ENCODE data around the gene SKA2.

SKA2 gene

DNA sequence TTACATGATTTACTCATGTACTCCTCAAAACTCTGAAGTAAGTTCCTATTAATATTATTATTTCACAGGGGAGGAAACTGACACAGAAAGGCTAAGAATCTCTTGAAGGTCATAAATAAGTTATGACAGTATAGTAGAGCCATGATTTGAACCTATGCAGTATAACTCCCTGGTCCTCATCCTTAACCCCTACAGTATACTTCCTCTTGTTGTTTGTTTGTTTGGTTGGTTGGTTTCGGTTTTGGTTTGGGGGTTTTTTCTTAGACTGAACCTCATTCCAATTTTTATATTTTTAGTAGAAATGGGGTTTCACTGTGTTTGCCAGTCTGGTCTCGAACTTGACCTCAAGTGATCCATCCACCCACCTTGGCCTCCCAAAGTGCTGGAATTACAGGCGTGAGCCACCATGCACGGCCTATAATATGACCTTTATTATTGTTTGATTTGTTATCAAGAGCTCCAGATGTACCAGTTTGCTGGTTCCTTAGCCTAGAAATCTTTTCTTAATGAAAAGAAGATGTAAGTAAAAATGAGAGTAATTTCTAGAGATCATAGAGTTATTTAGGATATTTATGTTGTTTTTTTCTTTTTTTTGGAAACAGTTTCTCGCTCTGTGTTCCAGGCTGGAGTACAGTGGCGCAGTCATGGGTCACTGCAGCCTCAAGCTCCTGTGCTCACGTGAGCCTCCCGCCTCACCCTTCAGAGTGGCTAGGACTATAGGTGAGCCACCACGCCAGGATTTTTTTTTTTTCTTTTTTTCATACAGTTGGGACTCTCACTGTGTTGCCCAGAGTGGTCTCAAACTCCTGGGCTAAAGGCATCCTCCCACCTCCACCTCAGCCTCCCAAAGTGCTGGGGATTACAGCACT is 5.4 kb upstream of the SKA2 start:
- no peak for TF ChIP-seq Cebpa-rat (IDR thresholded peaks at IDR 0.05)
- Histone ChIP-seq H3K27ac (peak overlapping the region in 10 of 11 experiments; percentile 9 to 72 (median 59); a peak in 17 of 22 replicates), H3K9ac (peak overlapping the region in 6 of 11 experiments; percentile 7 to 44 (median 39); a peak in 5 of 22 replicates)

DNA sequence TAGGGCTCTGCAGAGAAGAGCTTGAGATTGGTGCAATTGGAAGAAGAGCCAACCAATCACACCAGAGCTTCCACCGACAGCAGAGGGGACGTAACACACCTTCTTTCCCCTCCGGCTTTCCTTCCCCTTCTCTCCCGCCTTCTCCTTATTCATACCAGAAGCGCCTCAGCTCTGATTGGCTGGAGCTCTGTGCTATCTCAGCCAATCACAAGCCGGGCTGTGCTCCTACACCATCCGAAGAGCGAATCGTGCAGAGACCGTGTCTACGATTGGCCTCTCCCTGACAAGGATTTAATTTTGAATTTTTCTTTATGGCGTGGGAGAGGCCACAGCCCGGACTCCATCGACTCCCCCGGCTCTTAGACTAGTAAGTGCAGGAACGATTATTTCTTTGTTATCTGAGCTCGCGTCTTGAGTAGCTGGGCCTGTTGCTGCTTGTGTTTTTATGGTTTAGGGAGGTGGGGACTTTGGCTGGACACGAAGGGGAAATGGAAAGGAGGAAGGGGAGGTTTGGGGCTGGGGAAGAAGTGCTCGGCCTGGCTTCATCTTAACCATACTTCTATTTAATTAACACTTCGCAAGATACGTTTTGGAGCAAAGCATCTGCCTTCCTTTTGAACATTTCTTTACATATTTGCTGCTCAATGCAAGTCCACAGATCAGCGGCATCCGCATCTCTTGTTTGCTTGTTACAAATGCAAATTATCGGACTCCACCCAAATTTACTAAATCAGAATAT is 622 bp upstream of the SKA2 start, which contains the start of gene PRR11:
Gene PRR11 (plus strand): TSS at position 308 of the 739 bp plus-strand sequence. CDS start 14,007 bp downstream, outside the sequence.
- Histone ChIP-seq H3K4me1 (peaks cover 50 to 75% (median 64%) of the 10 kb centered on the region in 10 experiments), H4K20me1 (peaks cover 0 to under 1% (median 0%) of the 10 kb centered on the region in 11 experiments; a peak in 1 of 22 replicates)

More for the DNA sequence above, 5.4 kb upstream of the SKA2 start:
- peaks cover 0 to 76% (median 40%) of the 10 kb centered on the region in 11 experiments; a peak in 15 of 22 replicates for H3K36me3 ChIP-seq
- H3K4me3 ChIP-seq: peak overlapping the region in 1 of 10 experiments; percentile 27; a peak in 3 of 20 replicates
- H3K4me1 ChIP-seq: peaks cover 34 to 75% (median 46%) of the 10 kb centered on the region in 10 experiments
- peaks cover 0 to 23% (median 0%) of the 10 kb centered on the region in 11 experiments; a peak in 7 of 22 replicates for H4K20me1 ChIP-seq
- peaks cover 0 to 11% (median 0%) of the 10 kb centered on the region in 11 experiments; a peak in 5 of 22 replicates for H3K9me3 ChIP-seq (replicated peaks in 1 of 11)
- H3K4me2 ChIP-seq: peak overlapping the region; percentile 22 to 80 (median 48); a peak in 19 of 22 replicates
- no peaks in the 10 kb centered on the region for H3K27me3 ChIP-seq

DNA sequence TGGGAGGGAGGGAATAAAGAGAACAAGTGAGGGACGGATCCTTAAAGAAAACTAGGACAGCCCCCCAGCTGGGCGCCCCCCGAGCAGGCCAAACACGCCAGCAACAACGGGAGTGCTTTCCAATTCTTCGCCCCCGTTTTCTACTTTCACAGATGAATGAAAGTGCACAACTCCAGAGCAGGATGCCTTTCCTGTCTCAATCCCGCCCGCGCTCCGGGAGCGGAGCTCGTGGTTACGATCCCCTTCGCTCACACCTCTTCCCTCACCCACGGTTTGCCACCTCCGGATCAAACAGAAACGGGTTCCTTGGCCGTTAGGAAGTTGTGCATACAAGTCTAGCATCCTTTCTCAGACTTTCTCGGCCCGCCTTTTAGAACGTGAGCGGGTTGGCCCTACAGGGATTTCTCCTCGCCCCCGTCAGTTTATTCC is 680 bp downstream of the SKA2 start:
- no peaks in the 10 kb centered on the region for H3K27me3 ChIP-seq

More for the DNA sequence above, 622 bp upstream of the SKA2 start, which contains the start of gene PRR11:
- peak within 1 kb of the TSS; percentile 76 to 96 (median 82) for H3K4me3 ChIP-seq
- H3K9ac ChIP-seq: peak within 1 kb of the TSS; percentile 82 to 95 (median 91)
- no peaks in the 10 kb centered on the region for H3K27me3 ChIP-seq
- no peak for TF ChIP-seq Cebpa-rat (IDR thresholded peaks at IDR 0.05)
- H3K4me2 ChIP-seq: peak within 1 kb of the TSS; percentile 77 to 93 (median 86)
- peak within 1 kb of the TSS; percentile 8 to 93 (median 90); a peak in 21 of 22 replicates for H3K27ac ChIP-seq
- H3K9me3 ChIP-seq (replicated peaks in 1 of 11): peaks cover 0 to 11% (median 0%) of the 10 kb centered on the region in 11 experiments; a peak in 5 of 22 replicates
- peaks cover 0 to 36% (median 10%) of the 10 kb centered on the region in 11 experiments; a peak in 12 of 22 replicates for H3K36me3 ChIP-seq

DNA sequence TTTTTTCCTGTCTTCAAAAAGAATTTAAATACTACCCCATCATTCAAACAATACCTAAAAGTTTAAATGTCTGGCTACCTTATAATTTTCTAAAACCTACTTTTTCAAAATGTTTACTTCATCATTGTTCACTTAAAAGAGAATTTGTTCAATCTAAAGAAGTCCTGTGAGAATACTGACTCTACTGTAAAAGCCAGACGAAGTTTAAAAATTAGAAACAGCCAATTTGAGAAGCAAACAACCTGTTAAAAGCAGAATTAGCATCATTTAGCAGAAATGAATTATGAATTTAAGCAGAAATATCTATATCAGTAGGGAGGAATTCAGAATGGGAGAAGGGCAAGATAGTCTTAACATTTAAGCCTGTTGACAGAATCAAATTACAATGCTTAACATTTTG is 2.1 kb downstream of the SKA2 start:
- peaks cover 0 to 39% (median 21%) of the 10 kb centered on the region in 11 experiments; a peak in 12 of 22 replicates for H3K36me3 ChIP-seq
- H3K9ac ChIP-seq: peak overlapping the region; percentile 82 to 95 (median 91); a peak in 18 of 22 replicates
- H3K27ac ChIP-seq: peak overlapping the region in 7 of 11 experiments; percentile 5 to 93 (median 92); a peak in 10 of 22 replicates
- H3K9me3 ChIP-seq (replicated peaks in 1 of 11): peaks cover 0 to 11% (median 0%) of the 10 kb centered on the region in 11 experiments; a peak in 5 of 22 replicates
- H3K4me2 ChIP-seq: peak overlapping the region; percentile 73 to 93 (median 85); a peak in 21 of 22 replicates
- peaks cover 40 to 59% (median 48%) of the 10 kb centered on the region in 10 experiments for H3K4me1 ChIP-seq
- H4K20me1 ChIP-seq: peaks cover 0 to 21% (median 4%) of the 10 kb centered on the region in 11 experiments; a peak in 6 of 22 replicates
- TF ChIP-seq Cebpa-rat (IDR thresholded peaks at IDR 0.05): no peak
- peak overlapping the region in 9 of 10 experiments; percentile 76 to 90 (median 82); a peak in 12 of 20 replicates for H3K4me3 ChIP-seq
- no peaks in the 10 kb centered on the region for H3K27me3 ChIP-seq

More for the DNA sequence above, 680 bp downstream of the SKA2 start:
- peaks cover 0 to 12% (median 0%) of the 10 kb centered on the region in 11 experiments; a peak in 4 of 22 replicates for H4K20me1 ChIP-seq
- H3K9me3 ChIP-seq (replicated peaks in 1 of 11): peaks cover 0 to 11% (median 0%) of the 10 kb centered on the region in 11 experiments; a peak in 5 of 22 replicates
- peak overlapping the region; percentile 76 to 96 (median 82) for H3K4me3 ChIP-seq
- TF ChIP-seq Cebpa-rat (IDR thresholded peaks at IDR 0.05): no peak
- H3K4me1 ChIP-seq: peaks cover 46 to 70% (median 56%) of the 10 kb centered on the region in 10 experiments
- H3K4me2 ChIP-seq: peak overlapping the region; percentile 73 to 93 (median 85)
- H3K9ac ChIP-seq: peak overlapping the region; percentile 82 to 95 (median 91)
- H3K36me3 ChIP-seq: peaks cover 0 to 38% (median 17%) of the 10 kb centered on the region in 11 experiments; a peak in 12 of 22 replicates
- H3K27ac ChIP-seq: peak overlapping the region; percentile 42 to 93 (median 90); a peak in 21 of 22 replicates

DNA sequence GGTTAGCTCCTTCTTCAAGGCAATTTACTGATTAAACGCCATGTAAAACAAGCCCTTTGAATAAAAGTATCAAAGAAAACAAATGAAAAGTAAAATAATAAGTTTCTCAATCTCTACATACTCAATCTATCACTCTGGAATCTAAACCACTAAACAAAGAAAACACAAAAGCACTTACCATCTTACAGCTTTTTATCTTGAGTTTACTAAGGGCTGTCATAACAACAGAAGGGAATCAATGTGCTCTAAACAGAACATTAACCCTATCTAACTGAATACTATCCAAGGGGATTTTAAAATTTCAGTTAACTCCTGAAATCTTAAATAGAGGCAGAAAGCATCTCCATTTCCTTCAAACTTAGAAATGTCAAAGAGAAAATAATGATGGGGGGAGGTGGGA is 3.4 kb downstream of the SKA2 start:
- Histone ChIP-seq H3K27ac (no peak overlapping the region), H3K9me3 (replicated peaks in 1 of 11) (peaks cover 0 to under 1% (median 0%) of the 10 kb centered on the region in 11 experiments; a peak in 1 of 22 replicates), H3K4me1 (peaks cover 26 to 46% (median 35%) of the 10 kb centered on the region in 10 experiments), H3K9ac (peak overlapping the region in 1 of 11 experiments; percentile 39; a peak in 2 of 22 replicates), H4K20me1 (peaks cover 0 to 26% (median 4%) of the 10 kb centered on the region in 11 experiments; a peak in 6 of 22 replicates), H3K4me3 (no peak overlapping the region), H3K36me3 (peaks cover 0 to 36% (median 23%) of the 10 kb centered on the region in 11 experiments; a peak in 13 of 22 replicates), H3K27me3 (no peaks in the 10 kb centered on the region), H3K4me2 (peak overlapping the region in 10 of 11 experiments; percentile 29 to 87 (median 84); a peak in 19 of 22 replicates)
- no peak for TF ChIP-seq Cebpa-rat (IDR thresholded peaks at IDR 0.05)

DNA sequence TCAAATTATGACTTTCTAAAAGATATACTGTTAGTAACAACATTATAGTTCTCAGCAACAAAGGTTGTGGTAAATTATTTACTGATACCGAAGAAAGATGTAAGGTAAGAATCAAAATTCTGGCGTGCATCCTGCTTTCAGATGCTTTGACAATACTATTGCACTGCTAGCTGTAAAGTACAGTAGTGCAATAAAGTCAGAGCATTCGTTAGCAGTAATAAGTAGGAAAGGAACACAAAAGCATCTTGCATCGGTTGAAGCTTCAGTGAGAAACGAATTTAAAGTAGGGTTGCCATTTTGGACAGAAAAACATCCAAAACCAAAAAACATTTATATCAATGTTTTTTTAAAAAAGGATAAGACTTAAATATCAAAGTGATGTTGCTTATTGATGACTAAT is 4.0 kb downstream of the SKA2 start:
- H3K4me2 ChIP-seq: peak overlapping the region in 3 of 11 experiments; percentile 81 to 86 (median 85); a peak in 1 of 22 replicates
- no peak overlapping the region for H3K9ac ChIP-seq
- no peak for TF ChIP-seq Cebpa-rat (IDR thresholded peaks at IDR 0.05)
- H3K4me3 ChIP-seq: no peak overlapping the region
- peaks cover 22 to 40% (median 30%) of the 10 kb centered on the region in 10 experiments; a peak in 19 of 20 replicates for H3K4me1 ChIP-seq
- H3K9me3 ChIP-seq (replicated peaks in 1 of 11): no peaks in the 10 kb centered on the region
- no peak overlapping the region for H3K27ac ChIP-seq
- peaks cover 0 to 27% (median 4%) of the 10 kb centered on the region in 11 experiments; a peak in 6 of 22 replicates for H4K20me1 ChIP-seq
- H3K27me3 ChIP-seq: no peaks in the 10 kb centered on the region
- H3K36me3 ChIP-seq: peaks cover 0 to 41% (median 26%) of the 10 kb centered on the region in 11 experiments; a peak in 14 of 22 replicates

DNA sequence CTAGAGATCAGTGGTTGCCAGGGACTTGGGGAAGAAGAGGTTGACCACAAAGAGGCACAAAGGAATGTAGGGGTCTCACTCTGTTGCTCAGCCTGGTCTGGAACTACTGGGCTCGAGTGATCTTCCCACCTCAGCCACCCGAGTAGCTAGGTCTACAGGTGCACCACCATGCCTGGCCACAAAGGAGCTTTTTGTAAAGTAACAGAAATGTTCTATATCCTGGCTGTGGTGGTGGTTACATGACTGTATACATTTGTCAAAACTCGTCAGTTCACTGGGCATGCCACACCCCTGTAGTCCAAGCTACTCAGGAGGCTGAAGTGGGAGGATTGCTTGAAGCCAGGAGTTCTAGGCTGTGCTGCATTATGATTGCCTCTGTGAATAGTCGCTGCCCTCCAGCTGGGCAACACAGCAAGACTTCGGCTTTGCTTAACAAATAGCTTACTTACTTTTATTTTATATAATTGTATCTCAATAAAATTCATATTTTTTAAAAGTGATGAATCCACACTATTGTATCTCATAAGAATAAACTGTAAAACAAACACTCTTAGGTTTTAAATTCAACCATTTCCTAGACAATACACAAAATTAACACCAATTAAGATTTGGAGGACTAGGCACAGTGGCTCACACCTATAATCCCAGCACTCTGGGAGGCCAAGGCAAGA is 5.0 kb downstream of the SKA2 start:
- Histone ChIP-seq H3K36me3 (peaks cover 0 to 52% (median 34%) of the 10 kb centered on the region in 11 experiments; a peak in 17 of 22 replicates), H3K4me2 (peak overlapping the region in 4 of 11 experiments; percentile 6 to 33 (median 7); a peak in 6 of 22 replicates)

More for the DNA sequence above, 5.0 kb downstream of the SKA2 start:
- TF ChIP-seq Cebpa-rat (IDR thresholded peaks at IDR 0.05): no peak
- Histone ChIP-seq H3K9me3 (replicated peaks in 1 of 11) (0 out of 22 replicates have a peak, but pooled peaks cover 0 to 3% (median 0%) of the 10 kb centered on the region in 11 experiments), H4K20me1 (peaks cover 0 to 33% (median 4%) of the 10 kb centered on the region in 11 experiments; a peak in 6 of 22 replicates), H3K4me3 (no peak overlapping the region), H3K27ac (no peak overlapping the region; a peak in 1 of 22 replicates), H3K27me3 (no peaks in the 10 kb centered on the region), H3K4me1 (peaks cover 22 to 38% (median 29%) of the 10 kb centered on the region in 10 experiments; a peak in 19 of 20 replicates), H3K9ac (no peak overlapping the region)
